Measurements from ENCODE around the gene MIF4GD.
A peak's percentile ranks its signal among the peaks of the same experiment; 100 is the strongest.

DNA sequence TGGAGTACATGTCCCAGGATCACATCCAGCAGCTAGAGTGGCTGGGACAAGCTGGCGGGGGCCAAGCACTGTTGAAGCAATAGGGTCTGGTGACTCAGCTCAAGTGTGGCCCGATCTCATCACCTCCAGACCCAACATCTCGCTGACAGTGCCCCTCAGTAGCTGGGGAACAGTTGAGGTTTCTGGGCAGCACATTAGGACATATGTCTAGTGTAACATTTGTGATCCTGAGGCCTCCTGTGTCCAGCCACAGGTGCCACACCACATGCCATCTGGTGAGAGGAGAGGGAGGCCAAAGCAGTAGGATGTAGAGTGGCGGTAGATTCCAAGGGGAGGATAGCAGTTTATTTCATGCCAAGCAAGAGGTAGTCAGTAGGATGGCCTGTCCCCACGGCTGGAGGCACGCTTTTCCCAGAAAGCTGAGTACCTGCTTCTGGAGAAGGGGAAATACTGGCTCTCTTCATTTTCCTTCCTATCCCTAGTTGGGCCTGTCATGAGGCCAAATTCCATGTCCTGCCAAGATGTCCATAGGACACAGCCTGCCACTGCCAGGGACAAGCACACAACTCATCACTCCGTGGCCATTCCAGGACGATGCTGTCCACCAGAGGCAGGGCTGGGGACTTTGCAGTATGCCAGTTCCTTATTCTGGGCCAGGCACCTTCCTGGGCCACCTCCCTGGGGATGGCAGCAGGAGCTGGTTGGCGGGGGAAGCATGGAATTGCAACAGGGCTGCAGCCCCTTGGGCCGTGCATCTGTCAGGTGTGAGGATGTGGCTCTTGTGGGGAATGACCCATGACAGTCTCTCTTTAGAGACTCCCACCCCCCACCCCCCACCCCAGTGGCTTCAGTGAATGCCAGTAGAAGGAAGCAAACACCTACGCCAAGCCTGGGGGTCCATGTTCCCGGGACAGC lies 33.7 kb downstream of the MIF4GD start:
- TF ChIP-seq, protein P1, sequence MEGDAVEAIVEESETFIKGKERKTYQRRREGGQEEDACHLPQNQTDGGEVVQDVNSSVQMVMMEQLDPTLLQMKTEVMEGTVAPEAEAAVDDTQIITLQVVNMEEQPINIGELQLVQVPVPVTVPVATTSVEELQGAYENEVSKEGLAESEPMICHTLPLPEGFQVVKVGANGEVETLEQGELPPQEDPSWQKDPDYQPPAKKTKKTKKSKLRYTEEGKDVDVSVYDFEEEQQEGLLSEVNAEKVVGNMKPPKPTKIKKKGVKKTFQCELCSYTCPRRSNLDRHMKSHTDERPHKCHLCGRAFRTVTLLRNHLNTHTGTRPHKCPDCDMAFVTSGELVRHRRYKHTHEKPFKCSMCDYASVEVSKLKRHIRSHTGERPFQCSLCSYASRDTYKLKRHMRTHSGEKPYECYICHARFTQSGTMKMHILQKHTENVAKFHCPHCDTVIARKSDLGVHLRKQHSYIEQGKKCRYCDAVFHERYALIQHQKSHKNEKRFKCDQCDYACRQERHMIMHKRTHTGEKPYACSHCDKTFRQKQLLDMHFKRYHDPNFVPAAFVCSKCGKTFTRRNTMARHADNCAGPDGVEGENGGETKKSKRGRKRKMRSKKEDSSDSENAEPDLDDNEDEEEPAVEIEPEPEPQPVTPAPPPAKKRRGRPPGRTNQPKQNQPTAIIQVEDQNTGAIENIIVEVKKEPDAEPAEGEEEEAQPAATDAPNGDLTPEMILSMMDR (IDR thresholded peaks at IDR 0.05 in 8 of 11, conservative IDR thresholded peaks at IDR 0.05 in 3 of 11), result no peak
- TF ChIP-seq POLR2A (IDR thresholded peaks at IDR 0.05), result no peak
- peak; percentile 12 to 33 (median 17) for TF ChIP-seq POLR2AphosphoS5 (IDR thresholded peaks at IDR 0.05)
